PC-9 (cell line): ENCODE measurements around the gene ZNF581.

Source experiments
- CTCF ChIP-seq: fragments of 200-600 bp; sonication (generic); conservative IDR thresholded peaks from 2 replicates; pipeline ENCODE4 v1.6.1; 2017; ENCODE audit warnings: mixed run types, antibody characterized with exemption, mild to moderate bottlenecking, moderate library complexity
- EZH2 ChIP-seq: fragments of 200-600 bp; sonication (generic); IDR thresholded peaks from 2 replicates; pipeline ENCODE4 v1.8.0; 2017; ENCODE audit warnings: antibody characterized with exemption, low read depth

GRCh38 chr19:55598719-55599467, 44.6 kb upstream of the ZNF581 start:
- TF ChIP-seq CTCF, result no peak
- TF ChIP-seq EZH2, result no peak
